NAMALWA (cell line): ENCODE data around the gene ZNF224.
"Not testable (repeated sequence)": the region's sequence is repeated elsewhere in the genome, so short reads cannot be mapped to it uniquely, and the experiment has no call there.

Experiments used
- DNase-seq: peaks from one replicate; pipeline ENCODE4 v3.0.0-alpha.2; 2015; ENCODE audit warnings: low spot score

ZNF224 gene

GRCh38 chr19:44093931-44094765 lies at the start of gene ZNF224:
Gene ZNF224 (plus strand): TSS chr19:44094361. CDS start chr19:44097874, 3,513 bp downstream.
- DNase-seq: peak; percentile 94

GRCh38 chr19:44050740-44051649 lies 43.2 kb upstream of the ZNF224 start:
- DNase-seq: no peak

- DNase-seq: no peak
These were observed 42.3 kb upstream of the ZNF224 start, which contains the start of gene ZNF223 for GRCh38 chr19:44051650-44052402. Gene ZNF223 (plus strand): TSS chr19:44052036. CDS start chr19:44055177, 3,141 bp downstream.

- DNase-seq: peak; percentile 2
These were observed 38.3 kb upstream of the ZNF224 start for GRCh38 chr19:44055870-44056269.

GRCh38 chr19:44059229-44059628 lies 34.9 kb upstream of the ZNF224 start:
- no peak for DNase-seq

GRCh38 chr19:44061038-44061437 lies 33.1 kb upstream of the ZNF224 start:
- no peak for DNase-seq

- DNase-seq: no peak
These were observed 27.9 kb upstream of the ZNF224 start for GRCh38 chr19:44066305-44066704.

- DNase-seq: no peak
These were observed 24.7 kb upstream of the ZNF224 start for GRCh38 chr19:44069415-44069814.

GRCh38 chr19:44071824-44072542 lies 22.2 kb upstream of the ZNF224 start, which contains the start of gene ZNF284:
Gene ZNF284 (plus strand): TSS chr19:44072159. CDS start chr19:44076390, 4,231 bp downstream.
- DNase-seq: no peak

- no peak for DNase-seq
These were observed 21.4 kb upstream of the ZNF224 start for GRCh38 chr19:44072543-44073401.

- no peak for DNase-seq
These were observed 17.8 kb upstream of the ZNF224 start for GRCh38 chr19:44076325-44076724.

GRCh38 chr19:44092108-44092507 lies 2.1 kb upstream of the ZNF224 start:
- no peak for DNase-seq

- no peak for DNase-seq
These were observed 13.6 kb downstream of the ZNF224 start for GRCh38 chr19:44107751-44108150.

- no peak for DNase-seq
These were observed 15.3 kb downstream of the ZNF224 start for GRCh38 chr19:44109458-44109857.

GRCh38 chr19:44111910-44112463 lies 17.8 kb downstream of the ZNF224 start:
- peak; percentile 14 for DNase-seq

GRCh38 chr19:44112802-44113137 lies 18.6 kb downstream of the ZNF224 start:
- no peak for DNase-seq

- peak; percentile 81 for DNase-seq
These were observed 19.1 kb downstream of the ZNF224 start, which contains the start of gene ZNF225 for GRCh38 chr19:44113138-44113783. Gene ZNF225 (plus strand): TSS chr19:44113399. CDS start chr19:44115828, 2,429 bp downstream.

- no peak for DNase-seq
These were observed 19.7 kb downstream of the ZNF224 start for GRCh38 chr19:44113784-44114390.

- DNase-seq: not testable (repeated sequence)
These were observed 27.0 kb downstream of the ZNF224 start for GRCh38 chr19:44121162-44121561.
